Midbrain (tissue), 1 donor: Measurements from ENCODE around the gene RBM10.
"Not testable (repeated sequence)": the region's sequence is repeated elsewhere in the genome, so short reads cannot be mapped to it uniquely, and the experiment has no call there.

Experiments used
- DNase-seq: peaks from one replicate; lab custom pipeline; 2025; lab: John Stamatoyannopoulos, UW

RBM10 gene

GRCh38 chrX:47144626-47145394 lies at the start of gene RBM10, which contains the start of gene NDUFB11:
Gene RBM10, plus strand, starts transcription at chrX:47145221. Its CDS starts 2,261 bp downstream, at chrX:47147482.
Gene NDUFB11, minus strand, starts transcription at chrX:47144702. Its CDS starts 23 bp downstream, at chrX:47144679.
- peak; percentile 89 for DNase-seq

GRCh38 chrX:47097018-47097417 lies 48.0 kb upstream of the RBM10 start:
- no peak for DNase-seq

GRCh38 chrX:47098338-47099094 lies 46.5 kb upstream of the RBM10 start:
- no peak for DNase-seq

DNA sequence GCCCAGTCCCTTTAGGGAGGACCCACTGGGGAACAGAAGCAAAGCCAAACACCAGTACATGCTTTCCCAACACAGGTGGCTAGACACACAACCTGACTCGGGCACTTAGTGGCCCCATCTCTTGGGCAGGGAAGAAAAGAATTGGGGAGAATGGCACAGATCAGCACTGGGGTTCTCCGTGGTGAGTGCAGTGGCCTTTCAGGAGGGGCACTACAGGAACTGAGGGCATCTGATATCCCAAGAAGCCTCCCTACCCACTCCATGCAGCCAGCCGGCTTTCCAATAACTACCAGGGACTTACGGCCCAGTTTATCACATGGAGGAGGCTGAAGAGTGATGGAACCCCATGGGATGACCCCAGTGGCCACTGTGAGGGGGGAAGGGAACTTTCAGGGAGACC lies 43.8 kb upstream of the RBM10 start:
- DNase-seq, result no peak

GRCh38 chrX:47110936-47111615 lies 33.9 kb upstream of the RBM10 start:
- not testable (repeated sequence) for DNase-seq

DNA sequence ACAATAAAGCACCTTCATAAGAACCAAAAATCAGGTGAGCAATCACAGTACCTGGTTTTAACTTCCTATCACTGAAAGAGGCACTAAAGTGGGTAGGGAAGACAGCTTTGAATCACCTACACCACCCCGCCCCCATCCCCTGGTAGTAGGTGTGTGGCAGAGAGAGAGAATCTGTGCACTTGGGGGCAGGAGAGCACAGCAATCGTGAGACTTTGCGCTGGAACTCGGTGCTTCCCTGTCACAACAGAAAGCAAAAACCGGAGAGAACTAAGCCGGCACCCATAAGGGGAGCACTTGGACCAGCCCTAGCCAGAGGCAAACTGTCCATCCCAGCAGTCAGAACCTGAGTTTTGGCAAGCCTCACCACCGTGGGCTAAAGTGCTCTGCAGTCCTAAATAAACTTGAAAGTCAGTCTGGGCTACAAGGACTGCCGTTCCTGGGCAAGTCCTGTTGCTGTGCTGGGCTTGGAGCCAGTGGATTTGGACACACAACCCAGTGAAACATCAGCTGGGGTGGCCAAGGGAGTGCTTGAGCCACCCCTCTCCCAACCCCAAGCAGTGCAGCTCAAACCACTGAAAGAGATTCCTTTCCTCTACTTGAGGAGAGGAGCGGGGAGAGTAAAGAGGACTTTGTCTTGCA lies 32.6 kb upstream of the RBM10 start:
- no peak for DNase-seq

- not testable (repeated sequence) for DNase-seq
Measured at GRCh38 chrX:47116551-47117110, 28.4 kb upstream of the RBM10 start.

- not testable (repeated sequence) for DNase-seq
Measured at GRCh38 chrX:47124466-47124865, 20.6 kb upstream of the RBM10 start.

- DNase-seq, result peak; percentile 94
Measured at GRCh38 chrX:47129157-47129898, 15.7 kb upstream of the RBM10 start.

- DNase-seq, result no peak
Measured at GRCh38 chrX:47129899-47130358, 15.1 kb upstream of the RBM10 start.

- no peak for DNase-seq
Measured at GRCh38 chrX:47133493-47133892, 11.5 kb upstream of the RBM10 start.

DNA sequence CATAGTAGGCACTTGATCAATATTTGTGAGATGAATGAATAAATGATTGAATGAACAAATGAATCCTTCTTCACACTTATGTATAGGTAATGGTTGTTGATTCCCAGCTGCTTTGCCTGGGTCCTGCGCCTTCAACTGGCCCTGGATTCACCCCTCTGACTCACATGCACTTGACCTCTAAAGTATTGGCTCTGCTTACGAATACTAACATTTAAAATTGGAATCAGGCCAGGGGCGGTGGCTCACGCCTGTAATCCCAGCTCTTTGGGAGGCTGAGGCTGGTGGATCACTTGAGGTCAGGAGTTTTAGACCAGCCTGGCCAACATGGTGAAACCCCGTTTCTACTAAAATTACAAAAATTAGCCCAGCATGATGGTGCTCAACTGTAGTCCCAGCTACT lies 9.4 kb upstream of the RBM10 start:
- DNase-seq, result not testable (repeated sequence)

DNA sequence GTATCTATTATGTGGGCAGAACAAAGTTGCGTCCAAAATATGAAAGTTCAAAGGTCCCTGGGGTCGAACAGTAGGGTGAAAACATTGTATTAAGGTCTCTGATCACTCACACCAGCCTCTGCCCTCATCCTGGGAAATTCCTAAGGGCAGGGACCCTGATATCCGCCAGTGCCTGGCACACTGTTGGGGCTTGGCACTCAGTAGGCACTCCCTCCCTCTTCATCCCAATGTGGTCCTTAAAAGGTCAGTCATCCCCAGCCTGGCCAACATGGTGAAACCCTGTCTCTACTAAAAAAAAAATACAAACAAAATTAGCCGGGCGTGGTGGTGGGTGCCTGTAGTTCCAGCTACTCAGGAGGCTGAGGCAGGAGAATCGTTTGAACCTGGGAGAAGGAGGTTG lies 6.8 kb upstream of the RBM10 start:
- DNase-seq, result no peak

DNA sequence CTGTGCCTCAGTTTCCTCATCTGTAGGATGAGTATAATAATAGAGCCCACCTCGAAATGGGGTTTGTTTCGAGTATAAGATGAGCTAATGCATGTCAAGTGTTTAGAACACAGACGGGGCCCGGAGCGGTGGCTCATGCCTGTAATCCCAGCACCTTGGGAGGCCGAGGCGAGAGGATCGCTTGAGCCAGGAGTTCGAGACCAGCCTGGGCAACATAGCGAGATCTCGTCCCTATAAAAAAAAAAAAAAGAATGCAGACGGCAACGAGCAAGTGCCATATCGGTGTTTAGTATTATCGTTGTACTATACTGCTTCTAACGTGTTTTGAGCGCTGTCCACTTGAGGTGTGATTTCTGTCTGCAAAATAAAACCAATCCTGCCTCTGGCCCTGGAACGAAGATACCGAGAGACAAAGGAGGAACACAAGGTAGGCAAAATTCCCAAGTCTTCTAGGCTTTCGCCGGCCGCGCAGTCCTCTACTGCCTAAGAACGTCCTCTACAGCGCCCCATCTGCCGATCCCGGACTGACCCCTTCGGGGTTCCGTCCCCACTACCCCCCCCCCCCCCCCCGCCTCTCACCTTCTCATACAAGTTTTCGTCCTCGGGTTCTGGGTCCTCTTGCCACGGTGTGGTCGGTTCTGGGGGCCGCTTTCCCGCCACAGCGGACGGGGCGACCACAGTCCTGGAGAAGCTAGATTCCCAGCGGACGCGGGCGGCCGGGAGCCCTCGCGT lies 961 bp upstream of the RBM10 start:
- DNase-seq, result peak; percentile 51

DNA sequence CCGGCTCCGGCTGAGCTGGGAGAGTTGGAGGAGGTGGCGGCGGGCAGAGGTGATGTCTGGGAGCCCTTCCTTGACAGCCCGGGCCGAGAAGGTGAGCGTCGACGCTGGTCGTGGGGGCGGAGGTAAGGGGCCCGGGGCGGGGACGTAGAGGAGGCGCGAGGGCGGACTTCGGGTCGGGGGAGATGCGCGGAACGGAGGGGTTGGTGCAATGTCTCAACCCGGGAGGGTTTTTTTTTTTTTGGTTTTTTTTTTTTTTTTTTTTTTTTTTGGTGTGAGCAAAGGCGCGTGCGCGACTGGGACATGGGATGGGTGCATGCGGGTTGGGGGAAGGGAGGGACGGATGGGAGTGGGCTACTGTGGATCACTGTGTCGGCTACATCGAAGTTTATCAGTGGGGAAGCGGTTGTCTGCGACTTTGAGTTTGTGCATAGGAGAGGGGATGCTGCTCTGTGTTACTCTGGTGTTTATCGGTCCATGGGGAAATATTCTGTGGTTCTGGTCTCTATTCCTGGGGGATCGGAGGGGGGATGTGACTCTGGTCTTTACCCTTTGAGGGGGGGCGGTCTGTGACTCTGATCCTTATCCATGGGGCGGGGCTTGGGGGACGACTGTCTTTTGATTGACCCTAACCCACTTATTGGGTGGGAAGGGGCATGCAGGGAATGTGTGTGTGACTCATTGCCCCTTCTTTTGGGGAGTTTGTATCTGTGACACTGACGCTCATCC lies 537 bp downstream of the RBM10 start:
- no peak for DNase-seq

DNA sequence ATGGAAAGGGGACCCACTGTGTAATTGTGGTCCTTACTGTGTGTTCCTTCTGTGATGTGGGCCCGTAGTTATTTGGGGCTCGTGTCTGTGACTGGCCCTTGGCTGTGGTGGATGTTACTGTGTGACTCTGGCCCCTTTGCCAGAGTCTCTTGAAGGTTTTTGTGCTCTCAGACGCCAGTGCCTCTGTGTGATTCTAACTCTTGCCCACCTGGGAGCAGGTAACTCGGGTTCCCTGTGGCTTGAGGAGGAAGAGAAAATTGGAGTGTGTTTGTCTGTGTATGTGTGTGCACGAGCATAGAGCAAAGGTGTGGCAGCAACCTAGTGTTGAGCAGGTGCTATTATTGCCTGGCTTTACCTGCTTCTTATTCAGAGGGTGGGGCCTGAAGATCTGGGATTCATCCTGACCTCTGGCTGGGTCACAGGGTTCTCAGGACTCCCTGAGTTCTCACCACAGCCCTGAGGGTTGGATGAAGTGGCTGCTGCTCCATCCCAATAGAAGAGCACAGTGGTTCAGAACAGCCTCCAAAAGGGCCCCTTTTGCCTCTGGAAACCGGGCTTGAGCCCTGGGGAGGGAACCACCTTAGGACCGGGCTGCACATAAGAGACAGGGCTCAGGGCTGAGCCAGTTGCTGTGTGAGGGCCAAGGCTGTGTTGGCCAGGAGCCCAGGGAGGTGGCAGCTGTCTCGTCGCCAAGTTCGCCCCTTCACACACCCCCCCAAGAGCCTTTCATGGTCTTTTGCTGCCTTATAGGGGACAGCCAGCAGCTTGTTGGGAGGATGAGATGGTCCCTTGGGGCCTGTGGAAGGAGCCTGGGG lies 1.3 kb downstream of the RBM10 start:
- no peak for DNase-seq

GRCh38 chrX:47146936-47147859 lies 2.2 kb downstream of the RBM10 start:
- DNase-seq, result no peak

- DNase-seq, result no peak
Measured at GRCh38 chrX:47148946-47149345, 3.9 kb downstream of the RBM10 start.
